Duodenal mucosa (tissue), 2 donors: ENCODE results near the gene RIMKLB.
"Not testable (repeated sequence)": the region's sequence is repeated elsewhere in the genome, so short reads cannot be mapped to it uniquely, and the experiment has no call there.

ENCODE experiments used
- H3K27ac ChIP-seq: one replicate; pipeline ENCODE4 v1.7.0; 2013; ENCODE audit warnings: low read depth, low read length
- H3K27me3 ChIP-seq, 2 donors: one replicate each; pipeline ENCODE4 v1.7.0; 2013; ENCODE audit warnings: low read length in 2 of 2, control low read depth in 1 of 2; ENCODE audit not compliant: insufficient read depth in 2 of 2, control insufficient read depth in 1 of 2
- H3K36me3 ChIP-seq, 2 donors: one replicate each; pipeline ENCODE4 v1.7.0; 2013; ENCODE audit warnings: low read length in 2 of 2, control low read depth in 1 of 2; ENCODE audit not compliant: insufficient read depth in 2 of 2, control insufficient read depth in 1 of 2
- H3K4me1 ChIP-seq, 2 donors: one replicate each; pipeline ENCODE4 v1.7.0; 2013; ENCODE audit warnings: low read length in 2 of 2, control low read depth in 1 of 2; ENCODE audit not compliant: insufficient read depth in 2 of 2, control insufficient read depth in 1 of 2
- H3K4me3 ChIP-seq, 2 donors: one replicate each; pipeline ENCODE4 v1.7.0; 2013; ENCODE audit warnings: low read length in 2 of 2, low read depth in 1 of 2
- H3K9ac ChIP-seq, 2 donors: one replicate each; pipeline ENCODE4 v1.7.0; 2013; ENCODE audit warnings: low read length in 2 of 2, low read depth in 1 of 2
- H3K9me3 ChIP-seq, 2 donors: one replicate each; pipeline ENCODE4 v1.7.0; 2013; ENCODE audit warnings: low read length in 2 of 2, control low read depth in 1 of 2; ENCODE audit not compliant: control insufficient read depth in 1 of 2

RIMKLB gene

DNA sequence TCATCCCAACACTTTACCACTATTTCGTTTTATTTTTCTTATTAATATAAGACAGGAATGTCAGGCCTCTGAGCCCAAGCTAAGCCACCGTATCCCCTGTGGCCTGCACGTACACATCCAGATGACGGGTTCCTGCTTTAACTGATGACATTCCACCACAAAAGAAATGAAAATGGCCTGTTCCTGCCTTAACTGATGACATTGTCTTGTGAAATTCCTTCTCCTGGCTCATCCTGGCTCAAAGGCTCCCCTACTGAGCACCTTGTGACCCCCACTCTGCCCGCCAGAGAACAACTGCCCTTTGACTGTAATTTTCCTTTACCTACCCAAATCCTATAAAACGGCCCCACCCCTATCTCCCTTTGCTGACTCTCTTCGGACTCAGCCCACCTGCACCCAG lies 112.3 kb downstream of the RIMKLB start:
- not testable (repeated sequence) for H3K9me3 ChIP-seq

DNA sequence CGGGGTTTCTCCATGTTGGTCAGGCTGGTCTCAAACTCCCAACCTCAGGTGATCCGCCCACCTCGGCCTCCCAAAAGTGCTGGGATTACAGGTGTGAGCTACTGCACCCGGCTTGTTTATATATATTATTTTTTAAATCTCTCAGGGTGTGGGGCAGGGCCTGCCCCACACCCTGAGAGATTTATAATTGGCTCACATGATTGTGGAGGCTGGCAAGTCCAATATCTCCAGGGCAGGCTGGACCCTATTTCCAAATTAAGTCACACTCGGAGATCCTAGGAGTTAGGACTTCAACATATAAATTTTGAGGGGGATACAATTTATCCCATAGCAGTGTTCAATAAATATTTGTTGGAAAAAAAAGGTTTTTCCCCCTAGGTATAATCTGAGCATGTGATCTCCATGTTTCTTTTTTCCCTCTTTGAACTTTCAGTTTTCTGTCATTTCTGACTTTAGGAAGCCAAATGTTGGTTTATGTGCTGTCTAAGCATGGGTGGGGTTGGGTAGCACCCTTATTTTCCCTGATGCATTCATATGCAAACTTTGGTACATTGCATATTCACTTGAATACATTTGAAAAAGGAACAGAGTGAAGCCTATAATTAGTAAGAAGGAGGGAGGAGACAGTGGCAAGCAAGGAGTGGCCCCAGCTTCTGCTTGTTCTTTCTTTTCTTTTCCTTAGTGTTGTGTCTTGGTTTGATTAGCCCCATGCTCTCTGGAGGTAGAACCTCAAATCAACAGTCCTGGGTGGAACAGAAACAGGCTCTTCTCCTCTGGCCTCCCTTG lies 116.0 kb downstream of the RIMKLB start:
- no peaks in the 10 kb centered on the region for H3K36me3 ChIP-seq
- no peaks in the 10 kb centered on the region for H3K4me1 ChIP-seq
- H3K4me3 ChIP-seq = no peak overlapping the region
- no peak overlapping the region for H3K9ac ChIP-seq
- H3K27ac ChIP-seq = no peak overlapping the region
- no peaks in the 10 kb centered on the region for H3K9me3 ChIP-seq
- H3K27me3 ChIP-seq = no peaks in the 10 kb centered on the region

More for the DNA sequence above, 112.3 kb downstream of the RIMKLB start:
- not testable (repeated sequence) for H3K9ac ChIP-seq, H3K4me1 ChIP-seq, H3K27me3 ChIP-seq, H3K27ac ChIP-seq, H3K36me3 ChIP-seq, H3K4me3 ChIP-seq

DNA sequence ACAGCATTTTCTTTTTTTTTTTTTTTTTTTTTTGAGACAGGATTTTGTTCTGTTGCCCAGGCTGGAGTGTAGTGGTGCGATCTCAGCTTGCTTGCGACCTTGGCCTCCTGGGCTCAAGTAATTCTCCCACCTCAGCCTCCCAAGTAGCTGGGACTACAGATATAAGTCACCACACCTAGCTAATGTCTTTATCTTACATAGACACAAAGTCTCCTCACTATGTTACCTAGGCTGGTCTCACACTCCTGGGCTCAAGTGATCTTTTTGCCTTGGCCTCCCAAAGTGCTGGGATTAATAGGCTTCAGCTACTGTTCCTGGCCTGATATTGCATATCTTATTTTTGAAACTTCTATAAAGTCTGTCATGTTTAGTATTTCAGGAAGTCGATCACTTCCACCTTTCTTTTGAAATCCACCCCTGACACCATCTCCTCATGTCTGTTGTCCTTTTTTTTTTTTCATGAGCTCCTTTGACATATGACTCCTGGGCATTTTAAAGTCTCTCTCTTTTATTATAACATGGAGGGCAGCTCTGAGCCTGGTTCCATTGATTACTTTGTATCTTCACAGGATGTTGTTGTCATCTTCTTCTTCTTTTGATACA lies 118.8 kb downstream of the RIMKLB start:
- no peak overlapping the region for H3K9ac ChIP-seq
- no peaks in the 10 kb centered on the region for H3K27me3 ChIP-seq
- H3K4me1 ChIP-seq = no peaks in the 10 kb centered on the region
- no peak overlapping the region for H3K27ac ChIP-seq
- no peaks in the 10 kb centered on the region for H3K9me3 ChIP-seq
- no peaks in the 10 kb centered on the region for H3K36me3 ChIP-seq
- H3K4me3 ChIP-seq = no peak overlapping the region

DNA sequence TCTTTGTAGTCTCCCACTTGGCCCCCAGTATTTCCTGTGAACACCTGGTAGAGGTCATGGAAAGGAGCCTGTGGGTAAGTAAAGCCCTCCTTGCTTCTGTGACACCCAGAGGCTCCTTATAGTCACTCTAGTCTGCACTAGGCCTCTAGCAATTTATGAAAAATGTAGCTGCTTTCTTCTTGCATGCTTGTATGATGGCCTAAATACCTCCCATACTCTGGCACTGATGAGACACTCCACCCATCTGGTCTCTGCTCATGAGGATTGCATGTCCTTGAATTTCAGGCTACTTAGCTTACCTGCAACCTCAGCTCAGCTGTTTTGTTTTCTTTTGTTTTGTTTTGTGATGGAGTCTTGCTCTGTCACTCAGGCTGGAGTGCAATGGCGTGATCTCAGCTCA lies 120.1 kb downstream of the RIMKLB start:
- Histone ChIP-seq H3K9ac (no peak overlapping the region), H3K36me3 (no peaks in the 10 kb centered on the region), H3K4me3 (no peak overlapping the region), H3K27ac (no peak overlapping the region), H3K27me3 (no peaks in the 10 kb centered on the region), H3K9me3 (no peaks in the 10 kb centered on the region), H3K4me1 (no peaks in the 10 kb centered on the region)

DNA sequence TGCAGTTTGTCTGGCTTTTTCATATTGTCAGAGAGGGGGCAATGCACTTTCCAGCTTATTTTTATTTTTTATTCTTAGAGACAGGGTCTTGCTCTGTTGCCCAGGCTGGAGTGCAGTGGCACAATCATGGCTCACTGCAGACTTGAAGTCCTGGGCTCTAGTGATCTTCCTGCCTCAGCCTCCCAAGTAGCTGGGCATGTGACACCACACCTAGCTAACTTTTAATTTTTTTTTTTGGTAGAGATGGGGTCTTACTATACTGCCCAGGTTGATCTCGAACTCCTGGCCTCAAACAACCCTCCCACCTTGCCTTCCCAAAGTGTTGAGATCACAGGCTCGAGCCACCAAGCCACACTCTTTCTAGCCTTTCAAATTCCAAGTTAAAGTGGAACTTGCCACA lies 120.7 kb downstream of the RIMKLB start:
- Histone ChIP-seq H3K9me3 (no peaks in the 10 kb centered on the region), H3K4me3 (no peak overlapping the region), H3K9ac (no peak overlapping the region), H3K36me3 (no peaks in the 10 kb centered on the region), H3K27ac (no peak overlapping the region), H3K4me1 (no peaks in the 10 kb centered on the region), H3K27me3 (no peaks in the 10 kb centered on the region)

DNA sequence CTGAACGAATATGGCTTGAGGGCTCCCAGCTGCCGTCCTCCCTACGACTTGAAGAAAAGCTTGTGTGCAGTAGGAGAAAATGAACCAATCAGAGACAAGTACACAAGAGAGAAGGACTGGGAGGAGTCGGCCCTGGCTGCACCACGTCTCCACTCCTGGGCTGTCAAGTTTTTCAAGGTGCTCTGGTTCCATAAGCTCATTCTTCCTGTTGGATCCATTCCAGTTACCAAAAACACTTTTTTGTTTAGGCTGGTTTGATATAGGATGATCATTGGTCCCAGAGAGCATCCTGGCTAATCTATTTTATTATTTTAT lies 121.8 kb downstream of the RIMKLB start:
- Histone ChIP-seq H3K36me3 (no peaks in the 10 kb centered on the region), H3K9ac (no peak overlapping the region), H3K27me3 (no peaks in the 10 kb centered on the region), H3K4me3 (no peak overlapping the region), H3K9me3 (no peaks in the 10 kb centered on the region), H3K27ac (no peak overlapping the region), H3K4me1 (no peaks in the 10 kb centered on the region)

DNA sequence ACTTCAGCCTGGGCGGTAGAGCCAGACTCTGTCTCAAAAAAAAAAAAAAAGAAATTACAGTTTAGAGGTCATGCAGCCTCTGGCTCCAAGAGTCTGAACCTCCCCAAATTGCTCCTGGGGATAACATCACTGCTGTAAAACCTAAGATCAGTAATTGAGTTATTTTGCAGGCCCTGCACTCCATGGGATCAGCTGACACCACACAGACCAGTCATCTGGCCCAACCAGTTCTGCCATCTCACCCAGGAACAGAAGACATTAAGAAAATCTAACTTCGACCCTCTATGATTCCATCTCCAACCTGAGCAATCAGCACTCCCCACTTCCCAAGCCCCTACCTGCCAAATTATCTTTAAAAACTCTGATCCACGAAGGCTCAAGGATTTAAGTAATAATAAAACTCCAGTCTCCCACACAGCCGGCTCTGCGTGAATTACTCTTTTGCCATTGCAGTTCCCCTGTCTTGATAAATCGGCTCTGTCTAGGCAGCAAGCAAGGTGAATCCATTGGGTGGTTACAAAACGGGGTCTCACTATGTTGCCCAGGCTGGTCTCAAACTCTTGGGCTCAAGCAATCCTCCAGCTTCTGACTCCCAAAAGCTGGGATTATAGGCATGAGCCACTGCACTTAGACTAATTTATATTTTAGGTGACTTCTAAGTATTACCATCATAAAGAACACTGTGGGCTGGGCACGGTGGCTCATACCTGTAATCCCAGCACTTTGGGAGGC lies 123.1 kb downstream of the RIMKLB start:
- not testable (repeated sequence) for H3K9ac ChIP-seq, H3K4me1 ChIP-seq, H3K4me3 ChIP-seq, H3K27ac ChIP-seq, H3K9me3 ChIP-seq, H3K27me3 ChIP-seq, H3K36me3 ChIP-seq

DNA sequence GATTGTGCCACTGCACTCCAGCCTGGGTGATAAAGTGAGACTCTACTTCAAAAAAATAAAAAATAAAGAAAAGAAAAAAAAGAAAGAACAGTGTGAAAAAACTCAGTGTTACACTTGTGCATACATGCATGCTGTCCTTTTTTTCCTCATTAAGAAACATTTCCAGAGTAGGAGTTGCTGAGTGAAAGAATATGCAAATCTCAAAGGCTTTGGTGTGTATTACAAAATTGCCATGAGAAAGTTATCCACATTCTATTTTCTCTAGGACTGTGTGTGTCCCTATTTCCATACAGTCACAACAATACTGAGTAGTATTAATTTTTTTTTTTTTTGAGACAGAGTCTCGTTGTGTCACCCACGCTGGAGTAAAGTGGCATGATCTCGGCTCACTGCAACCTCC lies 123.8 kb downstream of the RIMKLB start:
- H3K4me3 ChIP-seq = no peak overlapping the region
- no peaks in the 10 kb centered on the region for H3K27me3 ChIP-seq
- no peak overlapping the region for H3K27ac ChIP-seq
- no peaks in the 10 kb centered on the region for H3K9me3 ChIP-seq
- no peak overlapping the region for H3K9ac ChIP-seq
- no peaks in the 10 kb centered on the region for H3K4me1 ChIP-seq
- no peaks in the 10 kb centered on the region for H3K36me3 ChIP-seq

DNA sequence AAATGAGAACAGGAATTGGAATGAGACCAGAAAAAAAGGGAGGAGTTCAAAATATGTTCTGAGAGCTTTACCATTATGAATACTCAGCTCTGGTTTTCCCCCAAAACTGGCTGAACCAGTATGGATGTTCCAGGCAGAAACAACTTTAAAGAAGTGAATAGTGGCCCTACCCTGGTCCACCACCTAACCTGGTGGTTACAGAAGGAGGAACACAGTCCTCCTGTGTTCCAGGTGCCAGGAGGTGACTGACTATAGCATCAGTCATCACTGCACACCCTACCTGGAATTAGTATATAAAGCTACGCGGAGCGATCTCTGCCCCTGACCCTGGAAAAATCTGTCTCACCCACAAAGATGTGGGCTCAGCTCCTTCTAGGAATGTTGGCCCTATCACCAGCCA lies 124.5 kb downstream of the RIMKLB start, which contains the start of gene A2ML1:
Gene A2ML1, plus strand, starts transcription at position 324 of the 400 bp plus-strand sequence. Its CDS starts 31 bp downstream, at position 355.
- no peak within 1 kb of the TSS for H3K4me3 ChIP-seq
- no peak within 1 kb of the TSS for H3K27ac ChIP-seq
- no peaks in the 10 kb centered on the region for H3K36me3 ChIP-seq
- H3K4me1 ChIP-seq = no peaks in the 10 kb centered on the region
- no peak within 1 kb of the TSS for H3K9ac ChIP-seq
- no peaks in the 10 kb centered on the region for H3K27me3 ChIP-seq
- no peaks in the 10 kb centered on the region for H3K9me3 ChIP-seq

DNA sequence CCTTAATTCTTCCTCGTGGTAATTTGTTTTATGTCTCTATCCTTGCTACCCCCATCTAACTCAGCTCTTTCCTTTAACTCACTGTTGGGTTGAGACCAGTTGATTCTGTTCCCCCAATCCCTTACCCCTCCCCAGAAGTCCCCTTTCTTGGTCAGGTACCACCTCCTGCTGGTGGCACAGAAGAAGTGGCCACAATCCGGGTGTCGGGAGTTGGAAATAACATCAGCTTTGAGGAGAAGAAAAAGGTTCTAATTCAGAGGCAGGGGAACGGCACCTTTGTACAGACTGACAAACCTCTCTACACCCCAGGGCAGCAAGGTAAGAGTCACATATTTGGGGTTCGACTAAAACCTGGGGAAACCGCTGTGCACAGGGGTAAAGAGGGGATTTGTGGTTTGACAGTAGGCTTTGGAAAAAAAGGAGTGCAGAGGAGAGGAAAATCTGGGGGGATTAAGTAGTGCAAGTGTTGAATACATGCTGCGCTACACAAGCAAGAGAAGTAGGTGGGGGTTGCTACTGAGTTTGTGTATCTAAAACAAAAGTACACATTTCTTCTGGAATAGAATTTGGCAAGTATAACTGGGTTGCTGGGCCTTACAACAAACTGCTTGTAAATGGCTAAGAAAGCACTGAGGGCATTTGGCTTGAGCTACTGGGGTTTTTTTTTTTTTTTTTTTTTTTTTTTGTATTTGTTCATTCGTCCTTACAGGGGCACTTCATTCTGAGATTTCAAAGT lies 125.9 kb downstream of the RIMKLB start:
- Histone ChIP-seq H3K36me3 (no peaks in the 10 kb centered on the region), H3K27ac (no peak overlapping the region), H3K9ac (no peak overlapping the region), H3K4me1 (no peaks in the 10 kb centered on the region), H3K27me3 (no peaks in the 10 kb centered on the region), H3K4me3 (no peak overlapping the region), H3K9me3 (no peaks in the 10 kb centered on the region)
